Effector memory CD8-positive, alpha-beta T cell (primary cell): ENCODE results near the gene EFCAB11.

Experiments
- ATAC-seq: fragments of 150-1000 bp; cut with Tn5 transposase; replicated peaks from 2 replicates; pipeline ENCODE4 v1.10.0; 2021; ENCODE audit warnings: mild to moderate bottlenecking, moderate library complexity
- DNase-seq, 3 experiments: peaks; one replicate each; pipeline ENCODE4 v3.0.0; 2021
- H3K27ac Mint-ChIP-seq, 2 donors: one replicate each; pipeline ENCODE4 v1.8.0; 2022; ENCODE audit warnings: mild to moderate bottlenecking in 2 of 2, mixed read lengths in 2 of 2, moderate library complexity in 2 of 2
- H3K27me3 Mint-ChIP-seq, 2 donors: one replicate each; pipeline ENCODE4 v1.8.0; 2022; ENCODE audit warnings: mixed read lengths in 2 of 2
- H3K36me3 Mint-ChIP-seq: one replicate; pipeline ENCODE4 v1.8.0; 2022; ENCODE audit warnings: mild to moderate bottlenecking, moderate library complexity, mixed read lengths; ENCODE audit not compliant: insufficient read depth
- H3K4me1 Mint-ChIP-seq, 2 donors: one replicate each; pipeline ENCODE4 v1.8.0; 2022; ENCODE audit warnings: low read depth in 2 of 2, mixed read lengths in 2 of 2
- H3K4me3 Mint-ChIP-seq, 2 donors: one replicate each; pipeline ENCODE4 v1.8.0; 2022; ENCODE audit warnings: mild to moderate bottlenecking in 2 of 2, mixed read lengths in 2 of 2, moderate library complexity in 2 of 2
- H3K9me3 Mint-ChIP-seq, 2 donors: one replicate each; pipeline ENCODE4 v1.8.0; 2022; ENCODE audit warnings: mixed read lengths in 2 of 2

The EFCAB11 gene

DNA sequence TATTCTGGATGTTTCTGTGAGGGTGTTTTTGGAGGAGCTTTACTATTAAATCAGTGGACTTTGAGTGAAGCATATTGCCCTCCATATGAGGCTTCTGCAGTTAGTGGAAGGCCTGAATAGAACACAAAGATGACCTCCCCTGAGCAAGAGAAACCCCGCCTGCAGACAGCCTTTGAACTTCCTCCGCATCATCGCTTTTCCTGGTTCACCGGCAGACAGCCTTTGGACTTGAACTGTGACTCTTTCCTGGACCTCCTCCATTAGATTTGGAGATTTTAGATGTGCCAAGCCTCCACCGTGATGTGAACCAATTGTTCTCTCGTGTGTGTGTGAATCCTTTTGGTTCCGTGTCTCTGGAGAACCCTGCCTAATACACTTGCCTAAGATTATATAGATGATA is 208.4 kb downstream of the EFCAB11 start:
- Mint-ChIP-seq H3K27me3 (no peaks in the 10 kb centered on the region), H3K4me1 (peaks cover 10 to 12% of the 10 kb centered on the region in 2 donors), H3K36me3 (no peaks in the 10 kb centered on the region), H3K4me3 (no peak overlapping the region), H3K27ac (no peak overlapping the region), H3K9me3 (peaks cover 0 to 2% of the 10 kb centered on the region in 2 donors)
- no peak for ATAC-seq
- DNase-seq, result no peak
